GM12864 (cell line): ENCODE measurements around the gene SERPINB11.

Experiments
- DNase-seq: peaks from one replicate; pipeline ENCODE4 v3.0.0-alpha.2; 2011; ENCODE audit warnings: low read depth
- H3K4me3 ChIP-seq: 2 replicates; pipeline ENCODE4 v1.5.1; 2011; ENCODE audit warnings: mild to moderate bottlenecking, low read depth, low read length, control low read depth
- TF ChIP-seq, protein P1 (sequence below): IDR thresholded peaks from 2 replicates; pipeline ENCODE4 v1.5.1; 2011; ENCODE audit warnings: low read depth, mild to moderate bottlenecking, moderate library complexity, low read length, control low read depth, inconsistent platforms; ENCODE audit errors: missing control alignments

Gene SERPINB11

GRCh38 chr18:63730773-63731172, 28.0 kb downstream of the SERPINB11 start:
- no peak for DNase-seq
- TF ChIP-seq, protein P1, sequence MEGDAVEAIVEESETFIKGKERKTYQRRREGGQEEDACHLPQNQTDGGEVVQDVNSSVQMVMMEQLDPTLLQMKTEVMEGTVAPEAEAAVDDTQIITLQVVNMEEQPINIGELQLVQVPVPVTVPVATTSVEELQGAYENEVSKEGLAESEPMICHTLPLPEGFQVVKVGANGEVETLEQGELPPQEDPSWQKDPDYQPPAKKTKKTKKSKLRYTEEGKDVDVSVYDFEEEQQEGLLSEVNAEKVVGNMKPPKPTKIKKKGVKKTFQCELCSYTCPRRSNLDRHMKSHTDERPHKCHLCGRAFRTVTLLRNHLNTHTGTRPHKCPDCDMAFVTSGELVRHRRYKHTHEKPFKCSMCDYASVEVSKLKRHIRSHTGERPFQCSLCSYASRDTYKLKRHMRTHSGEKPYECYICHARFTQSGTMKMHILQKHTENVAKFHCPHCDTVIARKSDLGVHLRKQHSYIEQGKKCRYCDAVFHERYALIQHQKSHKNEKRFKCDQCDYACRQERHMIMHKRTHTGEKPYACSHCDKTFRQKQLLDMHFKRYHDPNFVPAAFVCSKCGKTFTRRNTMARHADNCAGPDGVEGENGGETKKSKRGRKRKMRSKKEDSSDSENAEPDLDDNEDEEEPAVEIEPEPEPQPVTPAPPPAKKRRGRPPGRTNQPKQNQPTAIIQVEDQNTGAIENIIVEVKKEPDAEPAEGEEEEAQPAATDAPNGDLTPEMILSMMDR = no peak
- no peak overlapping the region for H3K4me3 ChIP-seq

- TF ChIP-seq, protein P1 = no peak
- DNase-seq = no peak
Observed at GRCh38 chr18:63731215-63731614, 28.5 kb downstream of the SERPINB11 start.

DNA sequence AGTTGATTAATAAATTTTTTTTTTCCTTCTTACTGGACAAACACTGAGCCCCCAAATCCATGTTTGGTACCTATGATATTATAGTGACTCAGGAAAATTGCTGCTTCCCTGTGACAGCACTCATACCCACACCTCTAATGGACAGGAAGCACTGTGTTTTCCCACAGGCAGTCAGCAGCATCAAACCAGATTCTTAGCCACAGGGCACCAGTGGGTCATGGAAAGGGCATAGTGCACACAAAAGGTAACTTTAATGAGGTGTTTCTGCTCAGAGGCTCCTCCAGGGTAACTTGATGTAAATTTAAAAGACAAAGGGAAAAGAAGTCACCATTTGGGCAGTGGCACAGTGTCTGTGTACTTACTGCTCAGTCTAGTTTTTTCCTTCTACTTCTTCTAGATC, 34.1 kb downstream of the SERPINB11 start:
- no peak overlapping the region for H3K4me3 ChIP-seq
- TF ChIP-seq, protein P1 = no peak
- no peak for DNase-seq

More at GRCh38 chr18:63731215-63731614, 28.5 kb downstream of the SERPINB11 start:
- no peak overlapping the region for H3K4me3 ChIP-seq

GRCh38 chr18:63741769-63742168, 39.0 kb downstream of the SERPINB11 start:
- TF ChIP-seq, protein P1 = no peak
- no peak overlapping the region for H3K4me3 ChIP-seq
- DNase-seq = no peak

- TF ChIP-seq, protein P1 = no peak
- H3K4me3 ChIP-seq = no peak overlapping the region
- no peak for DNase-seq
Observed at GRCh38 chr18:63747006-63747405, 44.2 kb downstream of the SERPINB11 start.

GRCh38 chr18:63749489-63749888, 46.7 kb downstream of the SERPINB11 start:
- DNase-seq = no peak
- TF ChIP-seq, protein P1 = no peak
- H3K4me3 ChIP-seq = no peak overlapping the region

DNA sequence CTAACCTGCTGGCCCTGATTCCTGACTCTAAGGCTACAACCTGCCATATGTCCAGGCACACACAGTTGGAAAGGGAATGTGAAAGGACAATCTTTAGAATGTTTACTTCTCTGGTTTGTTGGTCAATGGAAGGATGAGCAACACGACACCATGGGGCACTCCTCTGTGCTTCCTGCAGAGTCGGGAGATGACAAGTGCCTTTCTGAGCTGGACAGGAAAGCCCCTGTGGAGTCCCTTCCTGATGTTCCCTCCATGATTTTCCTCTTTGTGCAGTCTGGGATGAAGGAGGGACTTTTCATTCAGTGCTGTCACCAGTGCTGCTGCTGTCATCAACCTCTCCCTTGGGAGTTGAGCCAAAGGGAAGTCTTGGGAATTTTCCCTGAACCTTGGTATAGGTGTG, 49.9 kb downstream of the SERPINB11 start:
- no peak overlapping the region for H3K4me3 ChIP-seq
- TF ChIP-seq, protein P1 = no peak
- DNase-seq = no peak
